COR-L47 (cell line): Measurements from ENCODE around the gene KAZN.

Experiments
- DNase-seq: peaks from one replicate; lab custom pipeline; 2025; lab: John Stamatoyannopoulos, UW

The KAZN gene

DNA sequence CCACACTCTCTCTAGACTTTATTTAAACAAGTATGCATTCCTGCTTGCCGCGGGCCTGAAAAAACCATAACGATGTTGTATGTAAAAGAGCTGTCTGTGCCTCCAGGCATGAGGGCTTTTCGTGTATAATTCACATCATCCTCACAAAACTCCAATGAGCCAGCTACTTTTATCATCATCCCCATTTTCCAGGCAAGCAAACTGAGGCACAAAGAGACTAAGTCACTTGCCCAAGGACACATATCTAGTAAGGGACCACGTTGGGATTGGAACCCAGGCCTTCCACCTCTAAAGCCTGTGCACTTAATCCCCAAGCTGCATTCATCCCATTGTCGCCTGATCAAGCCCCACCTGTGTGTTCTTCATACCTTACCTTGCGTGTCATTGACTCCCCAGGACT lies 226.9 kb downstream of the KAZN start:
- no peak for DNase-seq

DNA sequence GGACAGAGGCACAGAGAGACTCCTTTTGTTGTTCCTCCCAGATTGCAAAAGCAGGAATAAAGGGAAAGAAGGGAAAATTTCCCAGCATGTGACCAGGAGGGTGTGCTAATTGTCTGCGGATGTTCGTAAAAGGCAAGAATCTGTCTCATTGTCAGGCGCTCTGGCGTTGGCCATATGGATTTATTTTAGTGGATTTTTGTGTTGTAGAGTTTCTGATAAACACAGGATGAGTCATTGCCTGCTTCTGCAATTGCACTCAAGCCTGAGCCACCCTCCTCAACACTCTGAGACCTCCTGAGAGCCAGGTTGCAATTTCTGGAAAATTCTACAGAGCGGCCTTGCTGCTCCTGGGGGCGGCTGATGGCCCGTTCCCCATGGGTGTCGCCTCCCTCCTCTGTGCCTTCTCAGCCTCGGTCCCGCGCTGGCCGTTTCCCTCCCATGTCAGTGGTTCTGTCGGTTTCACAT lies 227.7 kb downstream of the KAZN start:
- no peak for DNase-seq

DNA sequence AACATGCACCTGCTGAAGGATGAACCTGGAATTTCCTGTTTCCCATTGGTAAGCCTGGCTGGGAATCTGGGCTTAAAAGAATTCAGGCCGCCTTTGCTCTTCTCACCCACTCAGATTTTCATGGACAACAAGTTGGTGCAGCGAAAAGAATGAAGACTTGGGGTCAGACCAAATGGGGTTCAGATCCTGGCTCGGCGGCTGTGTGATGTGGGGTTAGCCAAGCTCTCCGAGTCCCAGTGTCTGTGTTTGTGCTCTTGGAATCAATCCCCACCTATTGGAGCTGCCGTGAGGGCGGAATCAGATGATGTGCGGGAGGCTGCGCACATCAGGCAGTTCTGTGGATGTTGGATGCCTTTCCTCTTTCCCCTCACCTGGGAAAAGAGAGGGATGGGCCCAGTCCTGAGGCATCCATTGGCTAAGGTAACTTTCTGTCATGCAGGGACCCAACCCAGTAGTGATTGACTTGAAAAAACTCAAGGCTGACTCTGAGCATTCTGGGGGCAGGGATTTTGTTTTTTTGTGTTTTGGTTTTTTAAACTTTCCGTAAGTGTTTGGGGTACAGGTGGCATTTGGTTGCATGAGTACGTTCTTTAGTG lies 228.3 kb downstream of the KAZN start:
- DNase-seq, result no peak

DNA sequence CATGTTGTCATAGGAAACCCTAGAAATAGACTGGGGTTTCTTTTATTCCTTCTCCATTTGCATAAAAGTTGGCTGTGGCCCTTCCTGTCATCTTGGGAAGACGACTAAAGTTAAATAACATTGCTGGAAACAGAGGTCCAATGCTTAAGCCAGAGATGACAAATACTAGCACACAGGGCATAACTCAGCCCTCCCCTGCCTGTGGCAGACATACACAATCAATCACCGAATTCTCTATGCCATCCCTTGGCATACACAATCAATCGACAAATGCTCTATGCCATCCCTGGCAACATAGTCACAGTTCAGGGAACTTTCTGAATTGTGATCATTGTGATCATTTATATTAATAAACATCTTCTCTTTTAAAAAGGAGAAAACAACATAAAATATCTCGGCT lies 229.4 kb downstream of the KAZN start:
- no peak for DNase-seq

DNA sequence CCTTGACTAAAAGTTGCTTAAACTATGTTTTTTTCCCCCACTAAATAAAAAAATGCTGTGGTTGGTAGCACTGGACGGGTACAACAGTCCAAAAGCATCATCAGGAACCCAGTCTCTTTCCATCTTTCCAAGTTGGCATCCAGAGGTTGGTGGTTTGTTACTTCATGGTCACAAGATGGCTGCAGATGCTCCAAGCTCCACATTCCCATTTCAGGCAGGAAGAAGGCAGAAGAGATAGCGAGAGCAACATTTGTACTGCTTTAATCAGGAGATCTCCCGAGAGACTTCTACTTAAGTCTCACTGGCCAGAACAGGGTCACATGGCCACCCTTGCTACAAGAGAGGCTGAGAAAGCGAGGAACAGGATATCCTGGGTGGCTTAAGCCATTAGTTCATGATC lies 230.2 kb downstream of the KAZN start:
- DNase-seq, result no peak

DNA sequence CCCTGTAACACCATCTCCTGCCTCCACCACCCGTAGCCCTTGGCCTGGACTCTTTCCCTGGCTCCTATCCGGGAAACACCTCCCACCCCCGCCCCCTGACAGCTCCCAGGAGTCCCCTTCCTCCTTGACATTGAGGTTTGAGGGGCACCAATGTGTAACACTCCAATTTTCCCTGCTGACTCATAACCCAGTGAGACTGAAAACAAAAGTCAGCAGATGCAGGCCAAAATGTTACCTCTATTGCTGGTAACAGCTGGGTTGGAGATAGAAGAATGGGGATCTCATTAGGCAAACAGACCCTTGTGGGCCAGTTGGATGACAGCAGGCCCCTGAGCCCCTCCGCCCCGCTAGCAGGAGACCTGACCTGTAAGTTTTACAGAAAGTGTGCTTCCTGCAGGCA lies 237.2 kb downstream of the KAZN start:
- no peak for DNase-seq

DNA sequence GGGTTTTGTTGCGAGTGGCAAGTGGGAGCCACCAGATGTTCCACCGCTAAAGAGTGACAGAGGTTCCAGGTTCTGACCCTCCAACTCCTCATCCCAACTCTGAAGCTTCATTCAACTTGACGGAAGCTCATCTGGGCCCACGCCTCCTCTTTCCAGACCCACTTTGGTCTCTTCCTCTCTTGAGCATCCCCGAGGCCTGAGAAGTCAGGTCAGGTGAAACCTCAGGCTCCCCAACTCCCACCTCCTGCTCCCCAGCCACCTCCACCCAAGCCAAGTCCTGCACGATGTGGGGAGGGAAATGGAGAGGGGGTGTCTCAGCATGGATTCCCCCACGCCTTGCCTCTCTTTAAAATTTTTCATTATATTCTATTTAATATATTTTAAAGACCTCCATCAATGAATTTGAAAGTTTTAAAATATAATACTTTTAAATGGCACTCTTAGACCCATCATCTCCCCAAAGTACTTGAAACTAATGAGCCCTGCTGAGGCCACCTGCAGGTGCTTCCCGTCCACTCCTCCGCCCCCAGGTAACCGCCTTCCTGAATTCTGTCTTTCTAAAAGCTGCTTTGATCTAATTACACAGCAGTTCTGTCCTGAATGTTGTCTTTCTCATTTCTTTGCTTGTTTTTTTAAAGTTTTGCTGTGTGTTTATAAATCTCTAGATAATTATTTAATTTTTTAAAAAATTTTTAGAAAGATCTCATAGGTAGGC lies 238.1 kb downstream of the KAZN start:
- DNase-seq, result no peak

DNA sequence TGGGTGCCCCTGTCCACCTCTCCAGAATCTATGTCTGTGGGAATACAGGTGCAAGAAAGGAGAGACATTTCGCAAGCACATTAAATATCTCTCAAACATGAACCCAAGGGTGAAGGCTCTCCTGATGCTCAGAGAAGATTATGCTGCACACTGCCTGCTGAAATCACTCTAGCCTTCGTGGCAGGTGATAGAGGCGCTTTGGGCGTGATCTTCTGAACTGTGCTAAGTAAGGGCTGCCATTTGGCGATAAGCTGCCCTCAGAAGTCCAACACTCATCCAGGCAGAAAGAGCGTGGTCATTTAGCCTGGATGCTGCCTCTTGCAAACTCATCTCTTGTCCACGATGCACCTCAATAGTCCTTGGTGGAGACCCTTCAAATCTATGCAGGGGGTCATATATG lies 241.9 kb downstream of the KAZN start:
- no peak for DNase-seq

DNA sequence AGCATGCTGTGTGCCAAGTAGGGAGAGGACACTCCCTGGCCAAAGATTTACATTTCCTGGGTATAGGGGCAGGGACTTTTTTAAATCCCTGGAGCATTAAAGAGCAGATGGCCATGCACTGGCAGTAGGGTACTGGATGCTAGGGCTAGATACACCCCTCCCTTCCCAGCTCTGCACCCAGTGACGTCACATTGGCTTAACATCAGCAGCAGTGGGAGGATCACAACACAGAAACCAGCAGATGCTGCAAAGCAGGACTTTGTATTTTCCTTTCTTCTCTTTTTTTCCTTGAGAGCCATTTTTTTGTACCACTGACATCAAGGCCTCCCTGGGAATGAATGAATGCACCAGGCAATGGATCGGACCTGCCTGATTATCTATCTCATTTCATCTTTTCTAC lies 243.0 kb downstream of the KAZN start:
- DNase-seq, result no peak

DNA sequence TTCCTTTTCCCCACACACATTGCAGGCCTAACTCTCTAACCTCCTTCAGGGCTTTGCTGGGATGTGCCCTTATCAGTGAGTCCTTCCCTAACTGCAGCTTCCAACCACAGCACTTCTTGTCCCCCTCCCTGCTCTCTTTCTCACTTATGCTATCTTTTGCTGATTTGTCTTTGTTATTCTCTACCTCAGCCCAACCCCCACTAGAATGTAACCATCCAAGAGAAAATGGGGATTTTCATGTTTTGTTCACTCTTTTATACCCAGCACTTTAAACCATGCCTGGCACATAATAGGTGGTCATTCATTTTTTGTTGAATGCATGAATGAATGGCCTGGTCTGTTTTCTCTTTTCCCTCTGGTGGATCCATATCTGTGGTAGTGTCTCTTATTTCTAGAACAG lies 243.5 kb downstream of the KAZN start:
- no peak for DNase-seq

DNA sequence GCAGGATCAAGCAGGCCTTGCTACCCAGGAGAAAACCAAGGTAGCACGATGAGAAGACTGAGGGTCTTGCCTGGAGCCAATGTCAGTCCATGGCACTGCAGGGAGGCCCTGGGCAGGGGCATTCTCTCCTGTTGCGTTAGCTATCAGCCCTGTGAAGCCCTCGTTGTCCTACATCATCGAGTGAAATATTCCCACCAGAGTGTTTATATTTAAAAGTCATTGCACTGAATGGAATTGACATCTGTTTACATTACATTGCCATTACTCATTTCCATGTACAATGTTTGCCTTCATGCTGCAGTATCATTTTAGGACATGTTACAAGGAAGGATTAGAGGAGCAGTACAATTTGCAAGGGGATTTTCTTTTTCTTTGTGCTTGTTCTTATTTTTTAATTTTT lies 243.9 kb downstream of the KAZN start:
- DNase-seq, result no peak

DNA sequence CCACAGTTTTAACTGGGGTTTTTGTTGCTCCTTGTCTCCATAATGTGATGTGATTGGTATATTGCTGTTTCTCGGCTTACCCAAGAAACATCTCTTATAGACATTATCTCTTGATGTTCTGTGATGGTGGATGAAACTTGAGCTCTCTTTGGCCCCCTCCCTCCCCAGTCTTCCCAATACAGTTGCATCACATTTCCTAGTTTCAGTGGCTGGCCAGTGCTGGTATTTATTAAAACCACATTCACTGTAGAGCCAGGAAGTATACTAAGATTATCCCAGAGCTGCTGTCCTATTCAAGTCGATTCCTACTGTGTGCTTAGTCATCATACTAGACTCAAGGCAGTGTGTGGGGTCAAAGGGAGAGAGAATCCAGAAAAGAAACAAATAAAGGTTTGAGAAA lies 244.4 kb downstream of the KAZN start:
- no peak for DNase-seq

DNA sequence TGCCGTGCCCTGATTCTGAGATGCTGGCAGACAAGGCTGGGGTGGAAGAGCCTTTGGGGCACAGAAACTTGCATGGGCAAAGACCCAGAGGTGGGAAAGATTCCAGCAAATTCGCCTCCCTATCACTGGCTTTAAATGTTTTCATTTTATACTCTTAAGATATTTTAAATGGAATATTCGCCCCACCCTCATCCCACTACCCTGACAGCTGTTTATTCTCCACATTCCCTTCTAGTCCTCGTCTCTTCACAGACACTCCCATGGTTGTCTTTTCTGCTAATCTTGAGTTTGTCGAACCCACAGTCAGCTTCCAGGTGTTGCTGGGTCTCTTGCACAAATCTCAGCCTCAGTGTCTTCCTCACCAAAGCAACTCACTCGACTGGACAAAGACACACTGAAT lies 245.0 kb downstream of the KAZN start:
- no peak for DNase-seq

DNA sequence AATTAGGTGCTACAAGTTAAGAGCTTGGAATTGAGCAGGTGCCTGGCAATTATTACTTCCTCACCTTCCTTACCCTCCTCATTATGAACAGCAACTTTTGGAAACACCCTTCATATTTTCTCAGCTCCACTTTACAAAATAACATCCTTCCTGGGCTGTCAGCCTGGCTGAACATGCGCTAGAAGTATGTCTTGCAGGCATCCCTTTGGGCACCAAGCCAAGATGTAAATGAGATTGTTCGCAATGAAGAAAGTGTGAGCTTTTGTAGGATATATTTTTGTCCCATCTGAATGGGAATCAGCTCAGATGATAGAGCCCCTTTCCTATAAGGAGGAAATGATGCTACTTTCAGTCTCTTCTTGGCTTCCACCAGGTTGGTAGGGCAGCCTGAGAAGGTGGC lies 245.9 kb downstream of the KAZN start:
- no peak for DNase-seq

DNA sequence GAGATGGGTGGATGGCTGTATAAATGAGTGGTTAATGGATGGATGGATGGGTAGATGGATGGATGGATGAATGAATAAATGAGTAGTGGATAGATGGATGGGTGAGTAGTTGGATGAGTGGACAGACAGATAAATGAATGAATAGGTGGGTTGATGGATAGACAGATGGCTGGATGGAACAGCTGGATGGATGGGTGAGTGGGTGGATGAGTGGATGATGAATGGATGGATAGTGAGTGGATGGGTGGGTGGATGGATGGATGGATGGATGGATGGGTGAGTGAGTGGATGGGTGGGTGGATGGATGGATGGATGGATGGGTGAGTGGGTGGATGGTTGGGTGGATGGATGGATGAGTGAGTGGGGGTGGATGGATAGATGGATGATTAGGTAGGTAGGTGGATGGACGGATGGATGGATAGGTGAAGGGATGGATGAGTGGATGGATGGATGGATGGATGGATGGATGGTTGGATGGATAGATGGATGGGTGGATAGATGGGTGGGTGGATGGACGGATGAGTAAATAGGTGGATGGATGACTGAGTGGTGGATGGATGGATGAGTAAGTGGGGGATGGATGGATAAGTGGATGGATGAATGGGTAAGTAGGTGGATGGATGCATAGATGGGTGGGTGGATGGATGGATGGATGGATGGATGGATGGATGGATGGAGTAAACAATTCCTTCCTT lies 246.6 kb downstream of the KAZN start:
- no peak for DNase-seq

DNA sequence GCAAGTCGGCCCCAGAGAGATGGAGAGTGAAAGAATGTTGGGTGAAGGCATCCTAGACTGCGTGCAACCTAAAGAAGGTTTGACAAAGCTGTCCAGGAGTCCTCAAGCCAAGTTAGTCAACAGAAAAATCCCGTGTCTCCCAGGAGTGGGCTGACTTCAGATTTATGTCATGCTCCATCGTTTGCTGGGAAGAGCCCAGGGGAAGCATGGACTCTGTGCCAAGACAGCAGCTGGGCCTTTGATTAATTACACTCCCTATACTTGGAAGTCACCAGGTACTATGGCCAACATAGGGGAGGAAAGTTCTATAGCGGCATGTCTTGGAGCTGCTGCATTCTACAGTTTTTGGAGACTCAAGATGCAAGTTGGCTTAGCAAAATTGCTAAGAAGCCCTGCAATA lies 247.4 kb downstream of the KAZN start:
- no peak for DNase-seq

DNA sequence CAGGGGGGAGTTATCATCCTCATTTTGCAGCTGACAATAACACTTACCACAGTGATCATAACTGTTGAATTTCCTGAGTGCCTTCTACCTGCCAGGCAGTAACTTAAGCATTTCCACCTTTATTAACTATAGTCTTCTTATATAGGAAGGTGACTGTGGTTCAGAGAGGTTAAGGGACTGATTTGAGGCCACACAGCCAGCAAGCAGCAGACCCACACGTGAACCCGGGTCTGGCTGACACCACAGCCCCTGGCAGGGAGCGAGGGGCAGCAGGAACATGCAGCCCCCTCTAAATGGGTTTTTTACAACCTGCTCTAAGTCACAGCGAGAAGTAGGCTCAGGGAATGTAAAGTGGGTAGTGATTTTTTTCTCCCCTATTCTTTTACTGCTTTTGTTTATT lies 248.2 kb downstream of the KAZN start:
- no peak for DNase-seq

DNA sequence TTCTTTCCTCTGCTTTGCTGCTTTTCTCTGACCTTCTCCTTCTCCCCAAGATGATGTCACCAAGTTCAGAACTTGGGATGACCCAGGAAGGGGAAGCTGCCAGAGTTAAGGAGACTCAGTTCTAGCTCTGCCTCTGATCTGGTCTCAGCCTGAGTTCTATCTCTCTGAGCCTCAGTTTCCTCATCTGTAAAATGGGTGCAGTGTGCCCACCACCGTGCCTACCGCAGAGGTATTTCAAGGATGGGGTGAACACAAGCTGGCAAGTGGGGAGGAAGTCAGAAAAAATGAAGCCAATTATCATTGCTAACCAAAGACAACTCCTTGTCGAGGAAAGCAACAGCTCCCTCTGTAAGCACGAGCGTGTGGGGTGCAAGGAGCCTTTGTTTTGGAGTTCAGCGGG lies 249.7 kb downstream of the KAZN start:
- DNase-seq, result no peak

DNA sequence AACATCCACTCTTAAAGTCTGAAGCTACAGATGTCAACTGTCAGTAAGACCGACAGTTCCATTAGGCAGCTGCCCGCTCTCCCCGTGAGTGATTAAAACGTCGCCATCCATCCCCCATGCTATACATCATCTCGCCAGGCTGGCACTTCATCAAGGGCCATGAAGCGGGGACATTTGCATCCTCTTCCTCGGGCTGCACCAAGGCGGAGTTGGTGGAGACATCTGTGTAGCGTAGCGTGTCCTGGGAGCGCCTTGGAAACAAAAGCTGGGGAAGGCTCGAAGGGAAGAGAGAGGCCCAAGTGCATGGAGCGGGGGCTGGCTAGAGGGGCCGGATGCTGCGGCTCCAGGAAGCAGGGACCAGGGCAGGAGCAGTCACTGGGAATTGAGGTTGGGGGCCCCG lies 250.1 kb downstream of the KAZN start:
- DNase-seq, result no peak

DNA sequence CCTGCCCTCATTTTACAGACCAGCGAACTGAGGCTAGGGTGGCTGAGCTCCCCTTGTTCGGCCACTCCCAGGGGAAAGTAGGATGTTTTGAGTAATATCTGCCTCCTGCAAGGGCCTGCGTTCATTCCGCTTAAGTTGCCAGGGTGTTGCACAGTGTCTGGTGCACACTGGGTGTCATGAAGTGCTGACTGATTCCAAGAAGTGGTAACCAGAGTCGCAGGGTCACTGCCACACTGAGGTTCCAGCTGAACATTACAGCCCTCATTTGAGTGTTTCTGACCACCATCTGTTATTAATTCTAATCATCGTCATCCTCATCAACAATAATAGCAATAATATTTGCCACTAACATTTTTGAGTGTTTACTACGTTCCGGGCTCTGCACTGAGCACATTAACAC lies 250.6 kb downstream of the KAZN start:
- DNase-seq, result no peak

DNA sequence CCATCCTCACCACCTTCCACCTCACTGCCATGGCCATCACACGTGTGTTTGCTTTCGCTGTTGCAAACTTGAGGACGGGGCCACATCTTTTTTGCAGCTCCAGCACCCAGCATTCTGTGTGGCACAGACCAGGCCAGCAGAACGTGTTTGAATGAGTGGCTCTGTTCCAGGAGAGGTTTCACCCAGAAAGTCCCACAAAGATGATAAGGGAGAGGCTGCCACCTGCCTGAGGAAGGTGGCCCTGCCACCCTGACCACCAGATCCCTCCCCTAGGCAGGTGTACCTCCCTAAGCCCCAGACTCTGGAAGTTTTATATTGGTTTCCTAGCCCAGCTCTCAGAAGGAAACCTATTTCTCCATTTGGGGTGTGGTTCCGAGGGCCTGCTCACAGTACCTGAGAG lies 252.1 kb downstream of the KAZN start:
- DNase-seq, result peak; percentile 44

DNA sequence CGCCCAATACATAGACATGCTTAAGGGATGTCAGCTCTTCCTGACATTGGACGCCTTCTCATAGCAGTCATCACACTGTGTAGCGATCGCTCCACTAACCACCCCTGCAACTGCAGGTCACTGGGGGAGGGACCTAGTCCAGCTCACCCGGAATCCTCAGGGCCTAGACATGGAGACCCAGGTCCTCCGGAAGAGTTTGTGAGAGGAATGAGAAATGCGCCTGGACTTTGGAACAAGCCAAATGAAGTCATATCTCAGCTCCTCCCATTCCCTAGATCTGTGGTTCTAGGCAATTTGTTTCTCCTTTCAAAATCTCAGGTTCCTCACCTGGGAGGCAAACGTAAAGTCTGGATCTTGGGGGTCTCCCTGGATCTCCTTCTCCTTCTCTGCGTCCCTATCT lies 253.3 kb downstream of the KAZN start:
- DNase-seq, result no peak

DNA sequence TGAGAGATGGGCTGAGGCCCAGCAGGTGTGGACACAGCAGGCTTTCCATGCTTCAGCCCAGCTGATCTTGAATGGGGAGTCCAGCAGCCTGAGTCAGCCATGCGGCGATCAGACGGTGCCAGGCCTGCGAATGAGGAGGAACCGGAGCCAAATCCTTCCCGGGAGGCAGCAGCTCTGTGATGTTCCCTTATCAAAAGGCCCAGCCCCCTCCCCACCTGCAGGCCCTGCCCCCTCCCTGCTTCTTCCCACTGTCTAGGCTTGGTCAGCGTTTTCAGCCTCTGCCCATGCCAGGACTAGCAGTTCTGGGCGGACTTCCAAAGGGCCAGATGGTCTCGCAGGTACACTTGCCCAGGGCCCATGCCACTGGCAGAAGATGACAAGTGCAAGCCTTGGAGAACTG lies 253.8 kb downstream of the KAZN start:
- DNase-seq, result peak; percentile 51

DNA sequence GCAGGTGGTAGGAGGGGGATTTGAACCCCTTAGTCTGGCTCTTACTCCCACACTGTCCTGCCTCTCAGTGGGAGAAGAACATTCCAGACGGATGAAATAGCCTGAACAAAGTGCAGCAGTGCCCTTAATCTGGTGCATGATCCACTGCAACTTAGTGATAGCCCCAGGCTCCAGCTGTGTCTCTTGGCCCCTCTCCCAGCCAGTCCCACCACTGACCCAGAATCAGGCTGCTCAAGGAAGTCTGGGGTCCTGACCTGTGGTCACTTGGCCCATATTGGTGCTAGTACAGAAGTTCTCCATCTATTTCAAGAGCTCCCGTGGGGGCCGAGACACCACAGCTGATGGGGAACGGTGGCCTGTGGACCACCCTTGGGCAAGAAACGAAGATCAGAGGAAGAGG lies 255.0 kb downstream of the KAZN start:
- DNase-seq, result no peak
